Uterus (tissue), 4 donors: ENCODE data around the gene GUF1. TPM values are rescaled to one million over a fixed set of nuclear protein-coding genes. Genes with fewer than 3 reads are reported as not detected.

Experiments
- DNase-seq, 2 donors: peaks; one replicate each; pipeline ENCODE4 v3.0.0-alpha.2; 2019 to 2020
- H3K27ac ChIP-seq, 2 donors: fragments of 200-600 bp; sonication (generic); 1 replicate in 1 of 2; 2 replicates in 1 of 2; pipeline ENCODE4 v1.5.1; 2016 to 2018
- H3K27me3 ChIP-seq, 2 donors: fragments of 200-600 bp; sonication (generic); one replicate each; pipeline ENCODE4 v1.5.1; 2018 to 2019; ENCODE audit warnings: control low read depth in 1 of 2
- H3K36me3 ChIP-seq, 2 donors: fragments of 200-600 bp; sonication (generic); one replicate each; pipeline ENCODE4 v1.5.1; 2019; ENCODE audit warnings: control low read depth in 1 of 2
- H3K4me1 ChIP-seq, 2 donors: fragments of 200-600 bp; sonication (generic); one replicate each; pipeline ENCODE4 v1.5.1; 2018 to 2019; ENCODE audit warnings: control low read depth in 1 of 2
- H3K4me3 ChIP-seq, 2 donors: fragments of 200-600 bp; sonication (generic); 1 replicate in 1 of 2; 2 replicates in 1 of 2; pipeline ENCODE4 v1.5.1; 2018 to 2019; ENCODE audit warnings: mild to moderate bottlenecking in 1 of 2
- H3K9me3 ChIP-seq, 2 donors: fragments of 200-600 bp; sonication (generic); one replicate each; pipeline ENCODE4 v1.5.1; 2019; ENCODE audit warnings: control low read depth in 1 of 2
- CTCF ChIP-seq, 4 experiments: fragments of 200-600 bp in 2 of 4; fragments of 450-650 bp in 2 of 4; sonication (generic) in 2 of 4; IDR thresholded peaks; one replicate each; pipeline ENCODE4 v1.5.1; 2016 to 2019; ENCODE audit warnings: antibody characterized with exemption in 4 of 4, mild to moderate bottlenecking in 2 of 4, moderate library complexity in 1 of 4
- POLR2A ChIP-seq, 2 donors: fragments of 450-650 bp; IDR thresholded peaks; one replicate each; pipeline ENCODE4 v1.6.1; 2016; ENCODE audit warnings: antibody characterized with exemption in 2 of 2, mild to moderate bottlenecking in 1 of 2, moderate library complexity in 1 of 2
- intact Hi-C: fragments of 100-400 bp; cut with DNase I; formaldehyde crosslinking; loops from one replicate; pipeline ENCODE4 v1.15.1; 2023; ENCODE audit warnings: low total_unique reads
- total RNA-seq, 4 donors: library from RNA; depleted of rRNA in 3 of 4; stranded (reverse); fragments of >200 nt in 3 of 4; gene quantifications; one replicate each; pipeline versions ENCODE4 v1.1.0 to v1.2.4, GENCODE V29; 2014 to 2023
- donor health status: DM: yes; HTN: yes; CAD: no.

The GUF1 gene
- total RNA-seq, 4 donors from 2014 or later: 3.8 to 32.3 (median 19.0) TPM

GRCh38 chr4:44662623-44663005 lies 15.6 kb upstream of the GUF1 start:
- Histone ChIP-seq H3K27me3 (no peaks in the 10 kb centered on the region), H3K27ac (no peak overlapping the region), H3K9me3 (no peaks in the 10 kb centered on the region), H3K4me3 (no peak overlapping the region), H3K36me3 (no peaks in the 10 kb centered on the region), H3K4me1 (no peaks in the 10 kb centered on the region)
- DNase-seq: no peak
- TF ChIP-seq CTCF (IDR thresholded peaks at IDR 0.05) (no peak), POLR2A (IDR thresholded peaks at IDR 0.05) (no peak)
- intact Hi-C loops: no loop called here

- no peaks in the 10 kb centered on the region for H3K4me1 ChIP-seq
- intact Hi-C loops: no loop called here
- TF ChIP-seq CTCF (IDR thresholded peaks at IDR 0.05) (no peak), POLR2A (IDR thresholded peaks at IDR 0.05) (no peak)
- H3K27me3 ChIP-seq: no peaks in the 10 kb centered on the region
- no peak overlapping the region for H3K27ac ChIP-seq
- no peaks in the 10 kb centered on the region for H3K9me3 ChIP-seq
- DNase-seq: no peak
- no peak overlapping the region for H3K4me3 ChIP-seq
- no peaks in the 10 kb centered on the region for H3K36me3 ChIP-seq
Observed at GRCh38 chr4:44663539-44664263, 14.5 kb upstream of the GUF1 start.

GRCh38 chr4:44668526-44668925 lies 9.7 kb upstream of the GUF1 start:
- no peak overlapping the region for H3K27ac ChIP-seq
- DNase-seq: no peak
- H3K36me3 ChIP-seq: no peaks in the 10 kb centered on the region
- intact Hi-C loops: no loop called here
- no peaks in the 10 kb centered on the region for H3K4me1 ChIP-seq
- H3K4me3 ChIP-seq: no peak overlapping the region
- TF ChIP-seq POLR2A (IDR thresholded peaks at IDR 0.05) (no peak), CTCF (IDR thresholded peaks at IDR 0.05) (no peak)
- no peaks in the 10 kb centered on the region for H3K27me3 ChIP-seq
- no peaks in the 10 kb centered on the region for H3K9me3 ChIP-seq

- Histone ChIP-seq H3K4me1 (no peaks in the 10 kb centered on the region), H3K4me3 (no peak overlapping the region), H3K27ac (no peak overlapping the region), H3K27me3 (no peaks in the 10 kb centered on the region), H3K36me3 (no peaks in the 10 kb centered on the region), H3K9me3 (no peaks in the 10 kb centered on the region)
- TF ChIP-seq POLR2A (IDR thresholded peaks at IDR 0.05) (no peak), CTCF (IDR thresholded peaks at IDR 0.05) (no peak)
- no peak for DNase-seq
- intact Hi-C loops: no loop called here
Observed at GRCh38 chr4:44670506-44671199, 7.6 kb upstream of the GUF1 start.

- no peak for TF ChIP-seq CTCF (IDR thresholded peaks at IDR 0.05)
- no peak for TF ChIP-seq POLR2A (IDR thresholded peaks at IDR 0.05)
- H3K36me3 ChIP-seq: no peaks in the 10 kb centered on the region
- no peaks in the 10 kb centered on the region for H3K27me3 ChIP-seq
- H3K9me3 ChIP-seq: no peaks in the 10 kb centered on the region
- H3K4me1 ChIP-seq: no peaks in the 10 kb centered on the region
- H3K4me3 ChIP-seq: no peak overlapping the region
- H3K27ac ChIP-seq: no peak overlapping the region
- intact Hi-C loops: no loop called here
- no peak for DNase-seq
Observed at GRCh38 chr4:44671636-44672035, 6.6 kb upstream of the GUF1 start.
